Lower leg skin (tissue), 4 donors: ENCODE measurements around the gene NELFB. TPM values are rescaled to one million over a fixed set of nuclear protein-coding genes. Genes with fewer than 3 reads are reported as not detected.

ENCODE experiments used
- DNase-seq, 2 donors: peaks; one replicate each; pipeline ENCODE4 v3.0.0-alpha.2; 2019; ENCODE audit warnings: low spot score in 2 of 2
- H3K4me3 ChIP-seq: fragments of 200-600 bp; sonication (generic); 2 replicates; pipeline ENCODE4 v1.5.1; 2017; ENCODE audit warnings: mild to moderate bottlenecking, low read depth; ENCODE audit not compliant: poor library complexity, severe bottlenecking
- CTCF ChIP-seq, 3 donors: fragments of 450-650 bp; IDR thresholded peaks; one replicate each; pipeline ENCODE4 v1.5.1; 2016; ENCODE audit warnings: antibody characterized with exemption in 3 of 3, mild to moderate bottlenecking in 3 of 3, moderate library complexity in 2 of 3
- POLR2A ChIP-seq, 2 donors: fragments of 450-650 bp; IDR thresholded peaks; one replicate each; pipeline ENCODE4 v1.6.1; 2016 to 2017; ENCODE audit warnings: antibody characterized with exemption in 2 of 2, mild to moderate bottlenecking in 1 of 2, moderate library complexity in 1 of 2
- WGBS, 2 donors: methylation state at CpG; one replicate each; pipeline ENCODE4 v1.1.5; 2018; 5-methylcytosine and 5-hydroxymethylcytosine counted together
- intact Hi-C: fragments of 100-400 bp; cut with DNase I; formaldehyde crosslinking; loops from one replicate; pipeline ENCODE4 v1.15.0; 2023; ENCODE audit warnings: low total_unique reads
- total RNA-seq, 4 donors: library from RNA; depleted of rRNA; stranded (reverse); fragments of >200 nt; gene quantifications; one replicate each; pipeline ENCODE4 v1.1.0, GENCODE V29; 2016

NELFB gene
- total RNA-seq, 4 donors from 2014 or later: 40.7 to 52.7 (median 49.9) TPM

GRCh38 chr9:137279741-137280473, 24.8 kb downstream of the NELFB start:
- intact Hi-C loops: no loop called here
- 74 to 83% methylated on average over 27 to 40 of the region's 41 CpGs for WGBS, 2 donors

GRCh38 chr9:137280474-137281344, 25.6 kb downstream of the NELFB start:
- no peak for TF ChIP-seq POLR2A (IDR thresholded peaks at IDR 0.05)
- no peak for TF ChIP-seq CTCF (IDR thresholded peaks at IDR 0.05)
- 49 to 50% methylated on average over 46 to 81 of the region's 85 CpGs for WGBS, 2 donors
- no peak for DNase-seq
- H3K4me3 ChIP-seq: no peak overlapping the region
- intact Hi-C loops: no loop called here

More at GRCh38 chr9:137279741-137280473, 24.8 kb downstream of the NELFB start:
- TF ChIP-seq POLR2A (IDR thresholded peaks at IDR 0.05) (no peak), CTCF (IDR thresholded peaks at IDR 0.05) (no peak)
- no peak for DNase-seq
- no peak overlapping the region for H3K4me3 ChIP-seq

GRCh38 chr9:137281345-137282116, 26.4 kb downstream of the NELFB start:
- TF ChIP-seq CTCF (IDR thresholded peaks at IDR 0.05): no peak
- no peak for TF ChIP-seq POLR2A (IDR thresholded peaks at IDR 0.05)
- 47 to 73% methylated on average over 32 to 36 of the region's 39 CpGs for WGBS, 2 donors
- no peak for DNase-seq
- no peak overlapping the region for H3K4me3 ChIP-seq
- intact Hi-C loops: no loop called here

- no peak for DNase-seq
- H3K4me3 ChIP-seq: no peak overlapping the region
- TF ChIP-seq POLR2A (IDR thresholded peaks at IDR 0.05) (no peak), CTCF (IDR thresholded peaks at IDR 0.05) (no peak)
- WGBS, 2 donors: 44 to 46% methylated on average over 14 of the region's 14 CpGs
- intact Hi-C loops: no loop called here
These were observed 31.9 kb downstream of the NELFB start for GRCh38 chr9:137286975-137287383.

- intact Hi-C loops: no loop called here
- no peak overlapping the region for H3K4me3 ChIP-seq
- 68 to 69% methylated on average over 13 to 15 of the region's 15 CpGs for WGBS, 2 donors
- no peak for DNase-seq
- TF ChIP-seq CTCF (IDR thresholded peaks at IDR 0.05): no peak
- no peak for TF ChIP-seq POLR2A (IDR thresholded peaks at IDR 0.05)
These were observed 38.0 kb downstream of the NELFB start for GRCh38 chr9:137293094-137293481.
